Measurements from ENCODE around the gene CRLF3.

CRLF3 gene

DNA sequence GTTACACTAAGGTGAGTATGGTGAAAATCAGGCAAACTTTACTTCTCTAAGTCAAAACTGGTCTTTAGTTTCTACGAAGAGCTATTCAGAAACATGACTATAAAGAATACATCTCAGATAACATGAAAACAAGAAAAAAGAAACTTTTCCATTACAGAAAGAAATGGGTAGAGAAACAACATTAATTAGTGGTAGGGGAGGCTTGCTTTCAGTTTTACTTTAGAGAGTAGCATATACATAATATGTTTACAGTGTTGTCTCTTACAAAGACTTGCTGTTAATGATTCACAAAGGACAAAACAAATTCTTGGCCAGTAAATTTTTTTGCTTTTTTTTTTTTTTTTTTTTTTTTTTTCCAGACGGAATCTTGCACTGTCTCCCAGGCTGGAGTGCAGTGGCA is 34.2 kb downstream of the CRLF3 start:
- H3K27ac ChIP-seq (ENCODE audit: low read length) = no peak overlapping the region
- H3K9ac ChIP-seq (ENCODE audit: low read depth, low read length) = no peak overlapping the region
- ATAC-seq (ENCODE audit: insufficient read depth, low read depth) = no peak
- H3K4me1 ChIP-seq (ENCODE audit: insufficient read depth, low read length) = no peaks in the 10 kb centered on the region
- no peaks in the 10 kb centered on the region for H3K79me2 ChIP-seq (ENCODE audit: insufficient read depth, low read length)
- H2AFZ ChIP-seq (ENCODE audit: low read depth, low read length) = no peak overlapping the region
- DNase-seq = no peak
- H3K4me3 ChIP-seq (ENCODE audit: low read depth in 1 of 2, low read length in 2 of 2) = no peak overlapping the region
- no peaks in the 10 kb centered on the region for H3K9me3 ChIP-seq (ENCODE audit: insufficient read depth, low read length, severe bottlenecking)
- TF ChIP-seq EZH2 (IDR thresholded peaks at IDR 0.05; ENCODE audit: borderline replicate concordance, low read depth, low read length, severe bottlenecking) = no peak
- TF ChIP-seq, protein P1, sequence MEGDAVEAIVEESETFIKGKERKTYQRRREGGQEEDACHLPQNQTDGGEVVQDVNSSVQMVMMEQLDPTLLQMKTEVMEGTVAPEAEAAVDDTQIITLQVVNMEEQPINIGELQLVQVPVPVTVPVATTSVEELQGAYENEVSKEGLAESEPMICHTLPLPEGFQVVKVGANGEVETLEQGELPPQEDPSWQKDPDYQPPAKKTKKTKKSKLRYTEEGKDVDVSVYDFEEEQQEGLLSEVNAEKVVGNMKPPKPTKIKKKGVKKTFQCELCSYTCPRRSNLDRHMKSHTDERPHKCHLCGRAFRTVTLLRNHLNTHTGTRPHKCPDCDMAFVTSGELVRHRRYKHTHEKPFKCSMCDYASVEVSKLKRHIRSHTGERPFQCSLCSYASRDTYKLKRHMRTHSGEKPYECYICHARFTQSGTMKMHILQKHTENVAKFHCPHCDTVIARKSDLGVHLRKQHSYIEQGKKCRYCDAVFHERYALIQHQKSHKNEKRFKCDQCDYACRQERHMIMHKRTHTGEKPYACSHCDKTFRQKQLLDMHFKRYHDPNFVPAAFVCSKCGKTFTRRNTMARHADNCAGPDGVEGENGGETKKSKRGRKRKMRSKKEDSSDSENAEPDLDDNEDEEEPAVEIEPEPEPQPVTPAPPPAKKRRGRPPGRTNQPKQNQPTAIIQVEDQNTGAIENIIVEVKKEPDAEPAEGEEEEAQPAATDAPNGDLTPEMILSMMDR (IDR thresholded peaks at IDR 0.05; ENCODE audit: borderline replicate concordance, extremely low read depth, low read length, poor library complexity, severe bottlenecking) = no peak
- no peak overlapping the region for H3K4me2 ChIP-seq (ENCODE audit: insufficient read depth, low read length)
- peaks cover 93% of the 10 kb centered on the region for H3K36me3 ChIP-seq (ENCODE audit: insufficient read depth, low read length)
- H4K20me1 ChIP-seq (ENCODE audit: insufficient read depth, low read length) = no peaks in the 10 kb centered on the region
- H3K27me3 ChIP-seq (ENCODE audit: insufficient read depth, low read length, poor library complexity) = no peaks in the 10 kb centered on the region

- Histone ChIP-seq H2AFZ (ENCODE audit: low read depth, low read length) (no peak overlapping the region), H3K9me3 (ENCODE audit: insufficient read depth, low read length, severe bottlenecking) (no peaks in the 10 kb centered on the region), H3K27me3 (ENCODE audit: insufficient read depth, low read length, poor library complexity) (no peaks in the 10 kb centered on the region), H3K4me2 (ENCODE audit: insufficient read depth, low read length) (no peak overlapping the region), H3K4me1 (ENCODE audit: insufficient read depth, low read length) (no peaks in the 10 kb centered on the region), H3K27ac (ENCODE audit: low read length) (no peak overlapping the region), H3K79me2 (ENCODE audit: insufficient read depth, low read length) (no peaks in the 10 kb centered on the region), H3K9ac (ENCODE audit: low read depth, low read length) (no peak overlapping the region), H3K36me3 (ENCODE audit: insufficient read depth, low read length) (peaks cover 93% of the 10 kb centered on the region), H4K20me1 (ENCODE audit: insufficient read depth, low read length) (no peaks in the 10 kb centered on the region), H3K4me3 (ENCODE audit: low read depth in 1 of 2, low read length in 2 of 2) (no peak overlapping the region)
- DNase-seq = no peak
- ATAC-seq (ENCODE audit: insufficient read depth, low read depth) = no peak
- TF ChIP-seq, protein P1 (IDR thresholded peaks at IDR 0.05; ENCODE audit: borderline replicate concordance, extremely low read depth, low read length, poor library complexity, severe bottlenecking) = no peak
- no peak for TF ChIP-seq EZH2 (IDR thresholded peaks at IDR 0.05; ENCODE audit: borderline replicate concordance, low read depth, low read length, severe bottlenecking)
Observed at GRCh38 chr17:30788918-30789317, 35.6 kb downstream of the CRLF3 start.

GRCh38 chr17:30782206-30782605 is 42.3 kb downstream of the CRLF3 start:
- no peak for DNase-seq
- H3K4me1 ChIP-seq (ENCODE audit: insufficient read depth, low read length) = no peaks in the 10 kb centered on the region
- H3K79me2 ChIP-seq (ENCODE audit: insufficient read depth, low read length) = no peaks in the 10 kb centered on the region

More at GRCh38 chr17:30782206-30782605, 42.3 kb downstream of the CRLF3 start:
- Histone ChIP-seq H3K36me3 (ENCODE audit: insufficient read depth, low read length) (peaks cover 79% of the 10 kb centered on the region), H3K27ac (ENCODE audit: low read length) (no peak overlapping the region), H4K20me1 (ENCODE audit: insufficient read depth, low read length) (no peaks in the 10 kb centered on the region), H3K9me3 (ENCODE audit: insufficient read depth, low read length, severe bottlenecking) (no peaks in the 10 kb centered on the region), H3K27me3 (ENCODE audit: insufficient read depth, low read length, poor library complexity) (no peaks in the 10 kb centered on the region), H2AFZ (ENCODE audit: low read depth, low read length) (no peak overlapping the region), H3K9ac (ENCODE audit: low read depth, low read length) (no peak overlapping the region), H3K4me3 (ENCODE audit: low read depth in 1 of 2, low read length in 2 of 2) (no peak overlapping the region), H3K4me2 (ENCODE audit: insufficient read depth, low read length) (no peak overlapping the region)
- TF ChIP-seq EZH2 (IDR thresholded peaks at IDR 0.05; ENCODE audit: borderline replicate concordance, low read depth, low read length, severe bottlenecking) = no peak
- TF ChIP-seq, protein P1 (IDR thresholded peaks at IDR 0.05; ENCODE audit: borderline replicate concordance, extremely low read depth, low read length, poor library complexity, severe bottlenecking) = no peak
- no peak for ATAC-seq (ENCODE audit: insufficient read depth, low read depth)

All from DND-41 (cell line).